Measurements from ENCODE around the gene CCNA1.
A peak's percentile ranks its signal among the peaks of the same experiment; 100 is the strongest.

The CCNA1 gene

DNA sequence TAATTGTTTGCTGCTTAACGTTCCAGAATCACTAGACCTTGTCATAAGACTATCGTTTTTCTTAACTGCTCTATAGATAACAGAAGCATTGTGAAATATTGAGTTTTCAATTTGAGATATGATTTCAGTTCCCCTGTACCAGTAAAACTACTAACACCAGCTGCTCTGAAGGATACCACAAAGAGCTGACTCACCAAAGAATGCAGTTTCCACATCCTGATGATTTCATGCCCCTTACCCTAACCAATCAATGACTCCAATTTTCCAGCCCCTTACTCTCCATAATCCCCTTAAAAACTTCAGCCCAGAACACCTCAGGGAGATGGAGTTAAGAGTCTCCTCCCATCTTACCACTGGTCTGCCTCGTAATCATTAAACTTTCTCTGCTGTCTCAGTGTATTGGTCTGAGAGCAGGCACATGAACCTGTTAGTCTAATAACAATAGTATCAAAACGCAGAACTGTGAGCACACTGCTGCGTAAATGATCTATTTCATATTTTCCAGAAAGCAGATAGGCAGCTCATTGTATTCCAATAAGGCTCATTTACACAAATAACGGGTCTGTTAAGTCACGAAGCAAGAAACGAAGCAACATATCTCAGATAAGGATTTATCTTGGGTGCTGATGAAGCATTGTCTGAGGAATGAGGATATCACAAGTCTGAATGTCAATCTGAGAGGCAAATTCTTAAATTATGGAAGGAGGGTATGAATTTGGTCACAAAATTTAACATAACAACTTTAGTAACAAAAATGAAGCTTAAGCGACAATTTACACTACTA, 14.1 kb upstream of the CCNA1 start:
- H3K27ac ChIP-seq (ENCODE audit: low read depth, low read length), result no peak overlapping the region
- peak in 1 of 2 donors; percentile 70 for DNase-seq
- no peak overlapping the region for H3K14ac ChIP-seq (ENCODE audit: low read length)
- no CpG with 5 or more reads among the region's 9 CpGs for WGBS (ENCODE audit: extremely low coverage, insufficient coverage, insufficient read length)
- H3K18ac ChIP-seq (ENCODE audit: low read length), result no peak overlapping the region
- no peak overlapping the region for H2BK12ac ChIP-seq (ENCODE audit: low read length)
- no peak overlapping the region for H3K23ac ChIP-seq (ENCODE audit: low read length)
- H3K79me2 ChIP-seq (ENCODE audit: control insufficient read depth, insufficient read depth, low read length, poor library complexity), result no peaks in the 10 kb centered on the region
- H3K9ac ChIP-seq (ENCODE audit: low read length), result no peak overlapping the region
- H4K12ac ChIP-seq (ENCODE audit: low read depth, low read length), result no peak overlapping the region
- H3K4me3 ChIP-seq (ENCODE audit: low read depth, low read length), result no peak overlapping the region
- H2BK120ac ChIP-seq (ENCODE audit: insufficient read depth, low read length, poor library complexity), result no peak overlapping the region
- H3K79me1 ChIP-seq (ENCODE audit: low read length), result no peaks in the 10 kb centered on the region
- H4K8ac ChIP-seq (ENCODE audit: low read depth, low read length), result no peak overlapping the region
- no peaks in the 10 kb centered on the region for H3K36me3 ChIP-seq (ENCODE audit: control insufficient read depth in 1 of 2, insufficient read depth in 2 of 2, low read length in 2 of 2)
- H3K4me1 ChIP-seq (ENCODE audit: control insufficient read depth in 1 of 2, insufficient read depth in 2 of 2, low read length in 2 of 2), result peaks cover 0 to 2% of the 10 kb centered on the region in 2 experiments
- no peaks in the 10 kb centered on the region for H3K27me3 ChIP-seq (ENCODE audit: insufficient read depth, low read length)
- no peak overlapping the region for H2AK5ac ChIP-seq (ENCODE audit: low read length)
- H3K9me3 ChIP-seq (ENCODE audit: insufficient read depth, low read depth, low read length), result no peaks in the 10 kb centered on the region
- H2AFZ ChIP-seq (ENCODE audit: insufficient read depth, low read length, poor library complexity), result no peak overlapping the region
- no peak overlapping the region for H3K4ac ChIP-seq (ENCODE audit: low read depth, low read length)
- no peak overlapping the region for H3K4me2 ChIP-seq (ENCODE audit: low read length)
- no peak overlapping the region for H4K91ac ChIP-seq (ENCODE audit: low read depth, low read length)
- H2BK5ac ChIP-seq (ENCODE audit: low read depth, low read length, poor library complexity), result no peak overlapping the region

DNA sequence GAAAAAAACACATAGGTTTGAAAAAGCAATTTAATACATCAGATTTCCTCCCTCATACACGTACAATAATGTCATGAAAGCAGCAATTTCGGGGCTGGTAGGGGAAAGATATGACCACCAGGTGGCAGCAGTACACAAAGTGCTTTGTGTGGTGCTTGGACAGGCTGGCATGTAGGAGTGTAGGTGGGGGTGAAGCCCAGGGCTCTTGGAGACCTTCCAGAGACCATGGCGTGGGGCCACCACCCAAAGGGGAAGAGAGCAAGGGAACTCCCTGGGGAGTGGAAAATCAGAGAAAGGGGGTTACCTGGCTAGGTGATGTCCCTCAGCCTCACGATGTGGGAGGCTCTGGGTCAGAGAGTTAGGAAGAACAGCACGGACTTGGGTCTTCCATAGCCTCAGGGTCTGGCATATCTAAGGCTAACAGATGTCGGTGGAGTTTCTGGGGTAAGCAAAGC, 11.8 kb upstream of the CCNA1 start:
- Histone ChIP-seq H3K14ac (ENCODE audit: low read length) (no peak overlapping the region), H3K4me3 (ENCODE audit: low read depth, low read length) (no peak overlapping the region), H2BK120ac (ENCODE audit: insufficient read depth, low read length, poor library complexity) (no peak overlapping the region), H2AFZ (ENCODE audit: insufficient read depth, low read length, poor library complexity) (no peak overlapping the region), H4K91ac (ENCODE audit: low read depth, low read length) (no peak overlapping the region), H2BK5ac (ENCODE audit: low read depth, low read length, poor library complexity) (no peak overlapping the region), H3K79me1 (ENCODE audit: low read length) (no peaks in the 10 kb centered on the region), H4K8ac (ENCODE audit: low read depth, low read length) (no peak overlapping the region), H3K4ac (ENCODE audit: low read depth, low read length) (no peak overlapping the region), H3K4me1 (ENCODE audit: control insufficient read depth in 1 of 2, insufficient read depth in 2 of 2, low read length in 2 of 2) (peaks cover 0 to 2% of the 10 kb centered on the region in 2 experiments), H3K9ac (ENCODE audit: low read length) (no peak overlapping the region), H4K12ac (ENCODE audit: low read depth, low read length) (no peak overlapping the region), H3K9me3 (ENCODE audit: insufficient read depth, low read depth, low read length) (no peaks in the 10 kb centered on the region), H2BK12ac (ENCODE audit: low read length) (peak overlapping the region; percentile 3), H3K27ac (ENCODE audit: low read depth, low read length) (no peak overlapping the region), H3K27me3 (ENCODE audit: insufficient read depth, low read length) (no peaks in the 10 kb centered on the region), H3K18ac (ENCODE audit: low read length) (no peak overlapping the region), H3K79me2 (ENCODE audit: control insufficient read depth, insufficient read depth, low read length, poor library complexity) (no peaks in the 10 kb centered on the region), H2AK5ac (ENCODE audit: low read length) (peak overlapping the region; percentile 2), H3K4me2 (ENCODE audit: low read length) (no peak overlapping the region), H3K36me3 (ENCODE audit: control insufficient read depth in 1 of 2, insufficient read depth in 2 of 2, low read length in 2 of 2) (no peaks in the 10 kb centered on the region), H3K23ac (ENCODE audit: low read length) (no peak overlapping the region)
- DNase-seq, result peak; percentile 64 to 91
- no CpG with 5 or more reads among the region's 6 CpGs for WGBS (ENCODE audit: extremely low coverage, insufficient coverage, insufficient read length)

DNA sequence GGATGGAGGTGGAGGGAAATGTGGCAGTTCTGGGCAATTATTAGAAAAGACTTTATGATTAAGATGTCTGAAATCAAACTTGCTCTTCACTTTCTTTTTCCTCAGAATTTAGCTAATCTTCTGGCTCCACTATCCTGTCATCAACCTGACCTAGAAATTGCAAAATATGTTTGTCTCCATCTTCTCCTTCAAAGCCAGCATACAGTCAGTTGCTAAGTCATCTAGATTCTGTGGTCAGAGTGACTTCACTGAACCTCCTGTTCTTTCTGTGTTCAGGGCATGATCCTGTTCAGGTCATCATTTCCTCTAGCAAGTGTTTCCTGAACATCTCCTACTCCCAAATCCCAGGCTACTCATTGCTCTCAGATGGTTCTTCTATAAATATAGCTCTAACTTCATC, 10.8 kb upstream of the CCNA1 start:
- no peak overlapping the region for H3K4me3 ChIP-seq (ENCODE audit: low read depth, low read length)
- H2AFZ ChIP-seq (ENCODE audit: insufficient read depth, low read length, poor library complexity), result no peak overlapping the region
- H3K4me1 ChIP-seq (ENCODE audit: control insufficient read depth in 1 of 2, insufficient read depth in 2 of 2, low read length in 2 of 2), result peaks cover 0 to 2% of the 10 kb centered on the region in 2 experiments
- H3K27ac ChIP-seq (ENCODE audit: low read depth, low read length), result no peak overlapping the region
- no peak overlapping the region for H3K23ac ChIP-seq (ENCODE audit: low read length)
- H2AK5ac ChIP-seq (ENCODE audit: low read length), result no peak overlapping the region
- H3K14ac ChIP-seq (ENCODE audit: low read length), result no peak overlapping the region
- no peak overlapping the region for H3K9ac ChIP-seq (ENCODE audit: low read length)
- no peak for DNase-seq
- H4K8ac ChIP-seq (ENCODE audit: low read depth, low read length), result no peak overlapping the region
- H3K79me2 ChIP-seq (ENCODE audit: control insufficient read depth, insufficient read depth, low read length, poor library complexity), result no peaks in the 10 kb centered on the region
- H3K79me1 ChIP-seq (ENCODE audit: low read length), result no peaks in the 10 kb centered on the region
- H3K9me3 ChIP-seq (ENCODE audit: insufficient read depth, low read depth, low read length), result no peaks in the 10 kb centered on the region
- no peak overlapping the region for H3K4ac ChIP-seq (ENCODE audit: low read depth, low read length)
- no peaks in the 10 kb centered on the region for H3K27me3 ChIP-seq (ENCODE audit: insufficient read depth, low read length)
- H2BK5ac ChIP-seq (ENCODE audit: low read depth, low read length, poor library complexity), result no peak overlapping the region
- H4K91ac ChIP-seq (ENCODE audit: low read depth, low read length), result no peak overlapping the region
- no peak overlapping the region for H2BK120ac ChIP-seq (ENCODE audit: insufficient read depth, low read length, poor library complexity)
- H3K4me2 ChIP-seq (ENCODE audit: low read length), result no peak overlapping the region
- no peak overlapping the region for H2BK12ac ChIP-seq (ENCODE audit: low read length)
- H3K18ac ChIP-seq (ENCODE audit: low read length), result no peak overlapping the region
- no peaks in the 10 kb centered on the region for H3K36me3 ChIP-seq (ENCODE audit: control insufficient read depth in 1 of 2, insufficient read depth in 2 of 2, low read length in 2 of 2)
- no peak overlapping the region for H4K12ac ChIP-seq (ENCODE audit: low read depth, low read length)

DNA sequence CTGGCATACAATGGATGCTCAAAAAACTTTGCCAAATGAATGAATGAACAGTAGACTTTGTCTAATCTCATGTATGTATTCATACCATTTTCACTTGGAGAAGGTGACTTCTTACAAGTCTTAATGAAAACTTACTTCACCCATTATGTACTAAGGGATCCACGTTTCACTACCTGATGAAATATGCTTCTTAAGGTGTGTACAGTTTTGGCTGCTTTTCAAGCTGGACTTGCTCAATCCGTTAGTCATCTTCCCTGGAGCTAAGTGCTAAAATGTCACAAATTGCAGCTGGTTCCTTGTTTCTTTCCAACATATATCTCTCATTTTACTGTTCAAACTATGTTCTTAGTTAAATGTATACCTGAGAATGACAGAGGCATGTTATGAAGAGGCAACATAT, 4.2 kb upstream of the CCNA1 start:
- WGBS (ENCODE audit: extremely low coverage, insufficient coverage, insufficient read length), result no CpG with 5 or more reads among the region's 2 CpGs
- no peak overlapping the region for H3K4me2 ChIP-seq (ENCODE audit: low read length)
- H4K8ac ChIP-seq (ENCODE audit: low read depth, low read length), result no peak overlapping the region

More for the DNA sequence above, 4.2 kb upstream of the CCNA1 start:
- Histone ChIP-seq H3K79me2 (ENCODE audit: control insufficient read depth, insufficient read depth, low read length, poor library complexity) (peaks cover 4% of the 10 kb centered on the region), H2BK120ac (ENCODE audit: insufficient read depth, low read length, poor library complexity) (no peak overlapping the region), H2BK5ac (ENCODE audit: low read depth, low read length, poor library complexity) (no peak overlapping the region), H2AFZ (ENCODE audit: insufficient read depth, low read length, poor library complexity) (no peak overlapping the region), H3K14ac (ENCODE audit: low read length) (no peak overlapping the region), H3K23ac (ENCODE audit: low read length) (no peak overlapping the region), H3K4me1 (ENCODE audit: control insufficient read depth in 1 of 2, insufficient read depth in 2 of 2, low read length in 2 of 2) (peaks cover 9 to 10% of the 10 kb centered on the region in 2 experiments), H3K9me3 (ENCODE audit: insufficient read depth, low read depth, low read length) (peaks cover 3% of the 10 kb centered on the region), H3K9ac (ENCODE audit: low read length) (no peak overlapping the region), H3K79me1 (ENCODE audit: low read length) (no peaks in the 10 kb centered on the region), H3K36me3 (ENCODE audit: control insufficient read depth in 1 of 2, insufficient read depth in 2 of 2, low read length in 2 of 2) (no peaks in the 10 kb centered on the region), H3K27ac (ENCODE audit: low read depth, low read length) (no peak overlapping the region), H3K18ac (ENCODE audit: low read length) (no peak overlapping the region), H4K12ac (ENCODE audit: low read depth, low read length) (no peak overlapping the region), H2AK5ac (ENCODE audit: low read length) (no peak overlapping the region), H3K4ac (ENCODE audit: low read depth, low read length) (no peak overlapping the region), H3K27me3 (ENCODE audit: insufficient read depth, low read length) (peaks cover 34% of the 10 kb centered on the region), H3K4me3 (ENCODE audit: low read depth, low read length) (no peak overlapping the region), H2BK12ac (ENCODE audit: low read length) (no peak overlapping the region), H4K91ac (ENCODE audit: low read depth, low read length) (no peak overlapping the region)
- peak; percentile 64 to 86 for DNase-seq

All from trophoblast cell (in vitro differentiated cells and primary cell).